K562 (cell line): ENCODE results near the gene THAP2. TPM values are rescaled to one million over a fixed set of nuclear protein-coding genes. Genes with fewer than 3 reads are reported as not detected.
"Not testable (repeated sequence)": the region's sequence is repeated elsewhere in the genome, so short reads cannot be mapped to it uniquely, and the experiment has no call there.

Experiments used
- ATAC-seq: fragments of 200-7000 bp; cut with Tn5 transposase; 3 replicates; pipeline ENCODE4 v1.9.1; 2020; ENCODE audit warnings: moderate library complexity
- BruUV-seq: library from RNA; stranded (reverse); fragments of 400-500 nt; replicated peaks from 2 replicates; lab custom pipeline; 2021; lab: Mats Ljungman, UMichigan
- CTCF ChIA-PET: fragments of 300-600 bp; formaldehyde crosslinking; extraction: SDS; loops from one replicate; lab custom pipeline; 2021; ENCODE audit warnings: low intra/inter-chr PET ratio; lab: Yijun Ruan, JAX
- POLR2A ChIA-PET: fragments of 300-600, 350-650 bp; sonication (Branson Sonifier 250); formaldehyde crosslinking; extraction: SDS; loops from one replicate; lab custom pipeline; 2021; ENCODE audit warnings: antibody characterized with exemption, inconsistent platforms; lab: Yijun Ruan, JAX
- DNase-seq, 4 experiments: peaks; one replicate each; pipeline versions ENCODE4 v3.0.0 to v3.0.0-alpha.2; 2011 to 2018; ENCODE audit warnings: low spot score in 3 of 4, mixed read lengths in 3 of 4; ENCODE audit errors: extremely low read depth in 1 of 4
- FAIRE-seq: peaks from 2 replicates; lab custom pipeline; 2011; peaks lifted over from hg19 to GRCh38; lab: Jason Lieb, UNC
- H2AFZ ChIP-seq: 2 replicates; pipeline ENCODE4 v1.6.0; 2011; ENCODE audit warnings: low read depth, low read length, control low read depth, inconsistent platforms
- H3K27ac ChIP-seq: fragments of 200-600 bp; 3 replicates; pipeline ENCODE4 v1.8.0; 2011; ENCODE audit warnings: low read depth, mild to moderate bottlenecking, control low read depth, inconsistent platforms, low read length, moderate library complexity, mixed read lengths; ENCODE audit errors: extremely low read depth
- H3K27me3 ChIP-seq, 2 experiments: fragments of 300-600 bp in 1 of 2; 2 replicates in 1 of 2; 3 replicates in 1 of 2; pipeline versions ENCODE4 v1.6.0 to v1.8.0; 2011; ENCODE audit warnings: inconsistent platforms in 2 of 2, low read length in 2 of 2, mild to moderate bottlenecking in 1 of 2, mixed read lengths in 1 of 2, moderate library complexity in 1 of 2; ENCODE audit not compliant: control insufficient read depth in 2 of 2, insufficient read depth in 2 of 2
- H3K36me3 ChIP-seq: fragments of 300-600 bp; 3 replicates; pipeline ENCODE4 v1.8.0; 2011; ENCODE audit warnings: mild to moderate bottlenecking, low read length, inconsistent platforms; ENCODE audit not compliant: control insufficient read depth, insufficient read depth
- H3K4me1 ChIP-seq, 2 experiments: fragments of 200-600 bp in 1 of 2; replicated peaks in 1 of 2; 2 replicates in 1 of 2; 3 replicates in 1 of 2; pipeline versions ENCODE4 v1.5.1 to v1.8.0; 2011; ENCODE audit warnings: inconsistent platforms in 2 of 2, low read length in 2 of 2, mild to moderate bottlenecking in 1 of 2, mixed read lengths in 1 of 2, moderate library complexity in 1 of 2; ENCODE audit not compliant: control insufficient read depth in 2 of 2, insufficient read depth in 2 of 2
- H3K4me2 ChIP-seq: 2 replicates; pipeline ENCODE4 v1.6.1; 2011; ENCODE audit warnings: low read length, control low read depth, inconsistent platforms, mixed read lengths; ENCODE audit not compliant: insufficient read depth
- H3K4me3 ChIP-seq: fragments of 200-600 bp; sonication (generic), shearing (Covaris generic); 2 replicates; pipeline ENCODE4 v1.5.1; 2016; ENCODE audit warnings: control low read depth, inconsistent platforms
- H3K79me2 ChIP-seq: fragments of 200-600 bp; 3 replicates; pipeline ENCODE4 v1.8.0; 2011; ENCODE audit warnings: low read length, inconsistent platforms; ENCODE audit not compliant: control insufficient read depth, insufficient read depth
- H3K9ac ChIP-seq, 2 experiments: 2 replicates each; pipeline versions ENCODE4 v1.6.0 to v1.6.1; 2011; ENCODE audit warnings: low read depth in 2 of 2, low read length in 2 of 2, control low read depth in 1 of 2, inconsistent platforms in 1 of 2, mild to moderate bottlenecking in 1 of 2, mixed read lengths in 1 of 2; ENCODE audit not compliant: insufficient read depth in 1 of 2
- H3K9me1 ChIP-seq: one replicate; pipeline ENCODE4 v1.6.0; 2011; ENCODE audit warnings: inconsistent platforms, mild to moderate bottlenecking, low read length, moderate library complexity; ENCODE audit not compliant: control insufficient read depth, insufficient read depth
- H3K9me3 ChIP-seq: replicated peaks from 2 replicates; pipeline ENCODE4 v1.5.1; 2011; ENCODE audit warnings: low read depth, low read length, inconsistent platforms; ENCODE audit not compliant: control insufficient read depth, insufficient read depth
- H4K20me1 ChIP-seq: replicated peaks from 2 replicates; pipeline ENCODE4 v1.6.1; 2011; ENCODE audit warnings: low read length, inconsistent platforms, mixed read lengths; ENCODE audit not compliant: control insufficient read depth, insufficient read depth
- AFF1 ChIP-seq, 2 experiments: fragments of 450-650 bp; IDR thresholded peaks; 2 replicates each; pipeline ENCODE4 v1.6.1; 2018; ENCODE audit warnings: mild to moderate bottlenecking in 2 of 2, low read depth in 1 of 2; ENCODE audit not compliant: partially characterized antibody in 2 of 2
- BCOR ChIP-seq: fragments of 450-650 bp; IDR thresholded peaks from 2 replicates; pipeline ENCODE4 v1.6.1; 2016
- KDM1A ChIP-seq, 2 experiments: fragments of 450-650 bp; IDR thresholded peaks; 2 replicates each; pipeline ENCODE4 v1.6.1; 2016; ENCODE audit warnings: mild to moderate bottlenecking in 2 of 2
- whole genome bisulfite sequencing: fragments of 100-300 bp; shearing (Covaris generic); methylation state at CpG from one replicate; pipeline ENCODE4 v1.1.6; 2016; ENCODE audit warnings: low coverage, mixed read lengths; ENCODE audit not compliant: insufficient coverage; ENCODE audit errors: missing lambda C conversion rate; 5-methylcytosine and 5-hydroxymethylcytosine counted together
- in situ Hi-C: fragments of 300-500 bp; cut with MboI; formaldehyde crosslinking; loops from 4 replicates; pipeline ENCODE4 v1.15.0; 2018; ENCODE audit warnings: inconsistent platforms, mixed read lengths
- intact Hi-C: fragments of 100-400 bp; cut with micrococcal nuclease; formaldehyde crosslinking; loops from 2 replicates; pipeline ENCODE4 v1.14.2; 2022
- polyA plus RNA-seq, 8 experiments: library from polyadenylated mRNA; depleted of rRNA in 4 of 8; stranded (reverse) in 5 of 8; unstranded in 3 of 8; fragments of >200 nt; fragmentation: Nextera tagmentation in 2 of 8; fragmentation: Illumina TruSeq in 1 of 8; extraction: Ambion mirVana in 2 of 8; extraction: Trizol in 1 of 8; gene quantifications; 2 replicates each; pipeline versions ENCODE4 v1.2.1 to v1.2.3, GENCODE V29; 2011 to 2014; ENCODE audit warnings: inconsistent platforms in 1 of 8, missing spikeins in 1 of 8
- total RNA-seq, 7 experiments: library from RNA; depleted of rRNA in 6 of 7; stranded (reverse); fragments of >200 nt in 6 of 7; fragmentation: Illumina TruSeq in 2 of 7; extraction: Trizol in 2 of 7; gene quantifications; 2 replicates each; pipeline versions ENCODE4 v1.2.1 to v1.2.3, GENCODE V29; 2011 to 2021; ENCODE audit warnings: low replicate concordance in 1 of 7

Gene THAP2
- total and polyA plus RNA-seq, 9 of the 15 experiments (the other 6 are each of a cell fraction or from before 2014, with no cell fraction given), result 1.8 to 18.9 (median 7.3) TPM

DNA sequence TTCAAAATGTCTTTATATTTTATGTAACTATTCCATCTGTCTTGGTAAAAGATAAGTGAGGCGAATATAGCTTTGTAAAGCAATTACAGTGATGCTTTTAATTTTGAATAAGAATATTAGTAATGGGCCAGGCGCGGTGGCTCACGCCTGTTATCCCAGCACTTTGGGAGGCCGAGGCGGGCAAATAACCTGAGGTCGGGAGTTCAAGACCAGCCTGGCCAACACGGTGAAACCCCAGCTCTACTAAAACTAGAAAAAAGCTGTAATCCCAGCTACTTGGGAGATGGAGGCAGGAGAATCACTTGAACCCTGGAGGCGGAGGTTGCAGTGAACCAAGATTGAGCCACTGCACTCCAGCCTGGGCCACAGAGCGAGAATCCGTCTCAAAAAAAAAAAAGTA, 23.1 kb downstream of the THAP2 start:
- POLR2A ChIA-PET, result interaction anchor here (0.6 to 3.0 kb wide), 3 partner anchors 10 to 410 kb away, joined by 3 to 19 read pairs (median 3); no protein-coding TSS in a partner anchor
- TF ChIP-seq BCOR (0 out of 2 replicates have a peak, but pooled peaks have one; percentile 8), KDM1A (IDR thresholded peaks at IDR 0.05) (0 out of 4 replicates have a peak, but pooled peaks of 1 of the 2 experiments have one; percentile 36), AFF1 (IDR thresholded peaks at IDR 0.05; ENCODE audit: low read depth in 1 of 2, partially characterized antibody in 2 of 2) (peak in 1 of 2 experiments; percentile 16)
- Histone ChIP-seq H3K4me3 (peak overlapping the region; percentile 65), H3K27ac (peak overlapping the region; percentile 85), H3K4me2 (peak overlapping the region; percentile 85), H2AFZ (peak overlapping the region; percentile 98), H3K9ac (peak overlapping the region; percentile 85 to 86), H3K79me2 (peaks cover 22% of the 10 kb centered on the region)
- BruUV-seq, FAIRE-seq, ATAC-seq, CTCF ChIA-PET, intact Hi-C loops, H3K36me3 ChIP-seq, H3K4me1 ChIP-seq, DNase-seq, H3K27me3 ChIP-seq, H3K9me3 ChIP-seq, H4K20me1 ChIP-seq, in situ Hi-C loops, H3K9me1 ChIP-seq: not testable (repeated sequence)
- WGBS, result 6% methylated on average over 11 of the region's 11 CpGs
